NCI-H345 (cell line): ENCODE data around the gene VAV1.

Source experiments
- DNase-seq: peaks from one replicate; lab custom pipeline; 2025; lab: John Stamatoyannopoulos, UW

Gene VAV1

DNA sequence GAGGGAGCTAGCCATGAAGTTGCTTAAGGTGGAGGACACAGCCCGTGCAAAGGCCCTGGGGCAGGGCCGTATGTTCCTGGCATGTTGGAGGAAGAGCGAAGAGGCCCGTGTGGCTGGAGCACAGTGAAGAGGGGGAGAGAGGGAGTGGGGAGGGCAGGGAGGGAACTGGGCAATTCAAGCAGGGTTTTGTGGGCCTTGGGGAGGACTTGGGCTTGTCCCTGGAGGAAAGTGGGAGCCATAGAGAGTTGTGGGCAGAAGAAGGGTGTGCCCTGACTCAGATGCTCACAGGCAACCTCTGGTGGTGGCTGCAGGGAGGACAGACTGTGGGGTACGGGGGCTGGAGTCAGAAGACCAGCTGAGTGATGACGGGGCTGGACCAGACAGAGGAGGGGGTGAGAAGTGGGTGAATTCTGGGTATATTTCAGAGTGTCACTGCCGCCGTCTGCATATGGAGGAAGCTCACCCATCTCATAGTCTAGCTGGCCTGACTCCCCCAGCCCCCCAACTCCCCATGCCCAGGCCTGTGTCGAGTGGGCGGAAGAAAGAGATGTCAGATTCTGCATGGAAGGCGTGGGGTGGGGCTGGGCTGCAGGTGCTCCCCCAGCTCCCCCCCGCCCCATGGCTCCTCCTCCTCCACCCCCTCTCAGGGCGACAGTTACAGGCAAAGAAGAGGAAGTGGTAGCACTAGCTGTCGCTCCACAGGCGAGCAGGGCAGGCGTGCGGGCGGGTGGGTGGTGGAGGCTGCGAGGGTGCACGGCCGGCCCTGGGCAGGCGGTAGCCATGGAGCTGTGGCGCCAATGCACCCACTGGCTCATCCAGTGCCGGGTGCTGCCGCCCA, at the start of gene VAV1:
Gene VAV1 (plus strand): TSS at position 681 of the 838 bp plus-strand sequence. CDS start 100 bp downstream, at position 781.
- DNase-seq, result no peak

DNA sequence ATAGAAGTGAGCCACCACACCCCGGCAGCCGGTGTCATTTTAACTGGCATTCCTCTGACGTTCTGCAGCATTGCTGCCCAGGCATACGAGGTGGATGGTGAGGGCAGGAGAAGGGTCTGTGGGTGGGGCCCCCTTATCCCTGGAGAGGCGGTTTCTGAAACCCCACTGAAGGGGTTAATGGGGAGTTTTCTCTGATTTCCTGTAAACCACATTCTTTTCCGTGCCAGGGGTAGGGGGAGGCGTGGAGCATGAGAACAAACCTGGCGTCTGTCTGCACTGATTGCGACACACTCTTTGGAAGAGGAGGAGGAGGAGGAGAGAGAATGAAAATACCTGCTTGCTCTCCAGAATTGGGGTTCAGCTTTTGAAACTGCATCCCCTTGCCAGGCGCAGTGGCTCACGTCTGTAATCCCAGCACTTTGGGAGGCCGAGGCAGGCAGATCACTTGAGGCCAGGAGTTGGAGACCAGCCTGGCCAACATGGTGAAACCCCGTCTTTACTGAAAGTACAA, 49.3 kb upstream of the VAV1 start:
- no peak for DNase-seq

DNA sequence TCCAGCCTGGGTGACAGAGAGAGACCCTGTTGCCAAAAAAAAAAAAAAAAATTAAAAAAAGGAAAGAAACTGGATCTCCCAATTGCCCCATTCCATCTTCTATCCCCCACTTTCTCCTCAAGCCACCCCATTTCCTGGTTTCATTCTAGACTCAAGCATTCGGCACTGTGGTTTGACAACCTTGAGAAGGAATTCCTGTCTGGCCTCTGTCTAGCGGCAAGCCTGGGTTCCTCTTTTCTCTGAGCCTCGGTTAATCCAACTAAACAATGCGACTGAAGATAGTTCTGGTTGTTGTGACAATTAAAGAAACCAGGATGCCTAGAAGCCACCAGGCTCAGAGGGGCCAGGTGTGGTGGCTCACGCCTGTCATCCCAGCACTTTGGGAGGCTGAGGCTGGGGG, 48.8 kb upstream of the VAV1 start:
- DNase-seq, result no peak

- no peak for DNase-seq
Measured at GRCh38 chr19:6724631-6725492, 47.6 kb upstream of the VAV1 start.

- DNase-seq, result no peak
Measured at GRCh38 chr19:6725513-6726231, 46.8 kb upstream of the VAV1 start.

- no peak for DNase-seq
Measured at GRCh38 chr19:6728346-6728745, 44.2 kb upstream of the VAV1 start.

DNA sequence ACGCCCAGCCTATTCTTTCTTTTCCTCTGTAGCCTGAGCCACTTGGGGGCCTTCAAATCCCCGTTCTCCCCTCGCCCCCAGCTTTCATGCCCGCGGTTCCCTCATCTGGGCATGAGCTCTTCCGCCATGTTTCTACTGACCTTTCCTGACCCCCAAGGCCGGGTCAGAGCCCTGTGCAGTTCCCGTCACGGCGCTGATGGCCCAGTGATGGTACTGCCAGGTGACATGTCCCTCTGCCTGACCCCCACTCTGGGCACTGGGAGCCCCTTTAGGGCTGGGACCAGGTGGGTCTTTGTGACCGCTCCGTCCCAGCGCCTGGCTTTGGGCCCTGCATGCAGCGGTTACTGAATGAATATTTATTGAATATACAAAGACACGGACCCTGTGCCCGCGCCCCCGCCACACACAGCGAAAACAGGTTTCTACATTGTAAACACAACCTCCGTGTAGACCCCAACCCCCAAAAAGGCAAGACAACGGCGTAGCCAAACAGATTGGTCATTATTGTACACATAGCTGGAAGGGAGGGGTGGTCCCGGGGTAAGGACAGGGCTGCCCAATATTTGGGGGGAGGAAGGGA, 42.8 kb upstream of the VAV1 start:
- DNase-seq, result no peak

- no peak for DNase-seq
Measured at GRCh38 chr19:6730153-6730804, 42.2 kb upstream of the VAV1 start.

DNA sequence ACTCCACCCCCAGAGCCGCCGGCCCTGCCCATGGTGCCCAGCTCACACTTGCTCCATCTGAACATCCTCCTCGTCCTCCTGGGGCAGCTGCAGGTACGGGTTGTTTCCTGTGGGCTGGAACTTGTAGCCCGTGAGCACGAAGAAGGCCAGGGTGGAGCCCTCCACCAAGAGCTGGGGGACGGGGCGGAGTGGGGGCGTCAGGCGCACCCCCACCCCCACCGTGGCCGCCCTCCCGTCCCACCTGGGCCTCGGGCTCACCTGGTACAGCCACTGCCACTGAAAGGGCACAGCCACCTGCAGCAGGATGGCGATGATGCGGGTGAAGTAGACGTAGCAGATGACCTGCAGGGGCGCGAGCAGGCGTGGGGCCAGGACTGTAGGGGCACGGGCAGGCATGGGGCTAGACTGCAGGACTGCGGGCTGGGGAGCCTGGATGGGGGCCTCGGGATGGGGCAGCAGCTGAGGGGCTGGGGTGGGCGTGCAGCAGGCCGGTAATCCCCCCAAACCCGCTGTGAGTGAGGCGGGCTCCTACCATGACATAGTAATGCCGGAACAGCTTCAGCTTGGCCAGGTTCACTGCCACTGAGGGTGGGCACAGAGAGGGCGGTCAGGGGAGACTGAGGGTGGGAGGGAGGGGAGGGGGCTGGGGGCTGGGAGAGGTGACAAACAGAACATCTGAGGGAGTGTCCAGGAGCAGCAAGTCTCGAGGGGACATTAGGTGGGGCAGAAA, 41.4 kb upstream of the VAV1 start:
- DNase-seq, result no peak

DNA sequence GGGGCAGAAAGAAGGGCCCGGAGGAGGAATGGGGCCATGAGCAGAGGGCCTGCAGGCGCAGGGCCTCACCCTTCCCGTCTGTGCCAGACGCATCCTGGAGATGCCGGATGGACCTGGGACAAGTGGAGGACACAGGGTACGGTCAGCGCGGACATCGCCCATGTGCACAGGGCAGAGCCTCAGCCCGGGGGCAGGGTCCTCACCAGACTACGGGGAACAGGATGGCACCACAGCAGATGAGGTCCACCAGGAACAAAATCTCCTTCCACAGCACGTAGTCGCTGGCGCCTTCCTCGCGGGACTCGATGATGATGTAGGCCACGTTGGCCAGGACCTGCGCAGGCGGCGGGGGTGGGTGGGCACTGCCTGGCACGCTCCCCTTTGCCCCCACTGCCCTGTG, 40.7 kb upstream of the VAV1 start:
- DNase-seq, result no peak

DNA sequence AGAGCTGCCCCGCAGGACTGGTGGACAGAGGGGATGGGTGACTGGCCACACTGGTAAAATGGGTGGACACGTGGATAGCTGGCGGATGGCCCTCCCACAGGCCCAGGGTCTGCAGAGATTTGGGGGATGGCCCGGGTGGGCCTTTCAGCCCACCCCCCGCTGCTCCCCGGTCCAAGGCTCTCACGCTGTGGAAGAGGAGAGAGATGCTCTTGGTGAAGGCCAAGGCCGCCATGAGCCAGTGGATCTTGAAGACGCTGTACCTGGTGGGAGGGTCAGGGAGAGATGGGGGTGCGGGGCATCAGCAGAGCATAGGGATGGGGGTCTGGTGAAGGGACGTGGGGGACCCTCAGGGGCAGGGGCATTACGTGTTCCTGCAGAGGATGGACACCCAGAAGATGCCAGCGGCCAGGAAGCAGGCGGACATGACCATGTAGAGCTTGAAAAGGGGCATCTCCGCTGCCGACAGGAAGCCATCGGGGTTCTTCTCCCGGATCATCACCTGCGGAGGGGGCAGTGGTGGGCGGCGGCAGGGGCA, 39.6 kb upstream of the VAV1 start:
- DNase-seq, result no peak

- DNase-seq, result no peak
Measured at GRCh38 chr19:6733338-6734095, 39.0 kb upstream of the VAV1 start.

DNA sequence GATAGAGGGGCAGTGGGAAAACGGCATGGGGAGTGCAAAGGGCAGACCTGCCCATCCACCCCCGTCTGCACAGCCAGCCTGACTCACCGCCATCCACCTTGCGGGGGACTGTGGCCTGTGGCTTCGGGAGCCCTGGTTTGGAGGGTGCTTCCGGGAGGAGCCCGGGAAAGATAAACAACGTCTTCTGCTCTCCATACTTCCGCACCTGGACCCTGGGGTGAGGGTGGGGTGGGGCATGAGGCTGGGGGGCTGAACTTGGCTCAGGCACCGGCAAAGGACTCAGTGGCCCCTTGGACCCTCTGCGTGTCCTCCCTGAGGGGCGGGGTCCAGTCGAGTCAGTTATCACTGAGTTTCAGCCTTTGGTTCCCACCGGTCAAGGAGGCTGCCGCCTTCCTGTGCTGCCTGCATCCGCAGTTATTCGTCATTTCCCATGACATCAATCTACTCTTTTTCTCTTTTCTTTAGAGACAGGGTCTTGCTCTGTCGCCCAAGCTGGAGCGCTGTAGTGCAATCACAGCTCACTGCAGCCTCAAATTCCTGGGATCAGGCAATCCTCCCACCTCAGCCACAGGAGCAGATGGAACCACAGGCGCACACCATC, 38.3 kb upstream of the VAV1 start:
- DNase-seq, result no peak

- DNase-seq, result no peak
Measured at GRCh38 chr19:6735181-6735911, 37.2 kb upstream of the VAV1 start.

GRCh38 chr19:6736169-6736916, 36.2 kb upstream of the VAV1 start:
- DNase-seq, result peak; percentile 59

- DNase-seq, result no peak
Measured at GRCh38 chr19:6736917-6737283, 35.6 kb upstream of the VAV1 start.

DNA sequence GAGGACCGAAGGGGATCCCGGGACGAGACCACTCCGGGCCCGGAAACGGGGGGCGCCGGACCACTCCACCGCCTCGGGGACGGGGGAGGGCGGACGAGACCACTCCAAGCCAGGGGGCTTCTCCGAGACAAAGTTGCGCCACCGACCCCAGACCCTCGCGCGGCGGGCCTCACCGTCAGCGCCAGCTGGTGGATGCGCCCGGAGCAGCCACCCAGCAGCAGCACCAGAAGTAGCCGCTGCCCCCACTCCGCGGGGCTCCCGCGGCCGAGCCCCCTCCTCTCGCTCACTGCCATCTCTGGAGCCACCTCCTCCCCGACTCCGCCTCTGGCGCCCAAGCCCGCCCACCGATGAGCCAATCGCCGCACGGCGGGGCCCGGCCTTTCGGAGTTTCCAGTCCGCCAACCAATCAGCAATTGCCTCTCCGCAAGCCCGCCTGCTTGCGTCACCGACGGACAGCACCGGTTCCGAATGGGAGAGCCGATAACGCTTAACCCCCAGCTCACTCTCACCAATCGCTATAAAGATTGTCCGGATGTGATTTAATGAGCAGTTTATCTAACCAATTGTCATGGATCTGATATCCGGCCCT, 35.1 kb upstream of the VAV1 start, which contains the start of gene GPR108:
Gene GPR108 (minus strand): TSS at position 297 of the 589 bp plus-strand sequence. CDS start 4 bp downstream, at position 293.
- peak; percentile 100 for DNase-seq
